Activated T-cell treated with anti-CD3 and anti-CD28 coated beads for 4 hours (primary cell): Measurements from ENCODE around the gene CLEC4G.

ENCODE experiments used
- DNase-seq: peaks from one replicate; pipeline ENCODE4 v3.0.0-alpha.2; 2020

The CLEC4G gene

GRCh38 chr19:7691497-7691896 is 40.4 kb downstream of the CLEC4G start:
- no peak for DNase-seq

- DNase-seq: no peak
Observed at GRCh38 chr19:7690779-7691258, 41.1 kb downstream of the CLEC4G start.

- DNase-seq: no peak
Observed at GRCh38 chr19:7689165-7689564, 42.7 kb downstream of the CLEC4G start.

- no peak for DNase-seq
Observed at GRCh38 chr19:7687177-7687576, 44.7 kb downstream of the CLEC4G start.

- no peak for DNase-seq
Observed at GRCh38 chr19:7685546-7686445, 46.1 kb downstream of the CLEC4G start.

- DNase-seq: no peak
Observed at GRCh38 chr19:7682175-7682855, 49.6 kb downstream of the CLEC4G start.

- DNase-seq: peak; percentile 85
Observed at GRCh38 chr19:7681340-7682174, 50.4 kb downstream of the CLEC4G start.

GRCh38 chr19:7680606-7681339 is 51.1 kb downstream of the CLEC4G start, which contains the start of gene TRAPPC5:
TSS of gene TRAPPC5 (plus strand) at chr19:7680833. CDS start at chr19:7682254, 1,421 bp downstream.
- peak; percentile 77 for DNase-seq

GRCh38 chr19:7679771-7680605 is 51.9 kb downstream of the CLEC4G start:
- no peak for DNase-seq

- peak; percentile 56 for DNase-seq
Observed at GRCh38 chr19:7678971-7679751, 52.7 kb downstream of the CLEC4G start.
